ENCODE measurements around the gene SCYL2.

- TF ChIP-seq, protein P1, sequence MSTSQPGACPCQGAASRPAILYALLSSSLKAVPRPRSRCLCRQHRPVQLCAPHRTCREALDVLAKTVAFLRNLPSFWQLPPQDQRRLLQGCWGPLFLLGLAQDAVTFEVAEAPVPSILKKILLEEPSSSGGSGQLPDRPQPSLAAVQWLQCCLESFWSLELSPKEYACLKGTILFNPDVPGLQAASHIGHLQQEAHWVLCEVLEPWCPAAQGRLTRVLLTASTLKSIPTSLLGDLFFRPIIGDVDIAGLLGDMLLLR (CRISPR knock-in tag; IDR thresholded peaks at IDR 0.05), result no peak
- TF ChIP-seq ZNF850 (CRISPR knock-in tag; conservative IDR thresholded peaks at IDR 0.05) (no peak), ERF (CRISPR knock-in tag; IDR thresholded peaks at IDR 0.05) (no peak), BRCA1 (CRISPR knock-in tag; IDR thresholded peaks at IDR 0.05) (no peak), HMGA1 (CRISPR knock-in tag; conservative IDR thresholded peaks at IDR 0.05) (no peak), NFE2L1 (CRISPR knock-in tag; IDR thresholded peaks at IDR 0.05; ENCODE audit: borderline replicate concordance) (no peak), ZNF232 (CRISPR knock-in tag; IDR thresholded peaks at IDR 0.05; ENCODE audit: borderline replicate concordance) (no peak), TCF12 (IDR thresholded peaks at IDR 0.05) (no peak), TCF12 (CRISPR knock-in tag; IDR thresholded peaks at IDR 0.05) (no peak), ARNT (IDR thresholded peaks at IDR 0.05) (no peak)
- TF ChIP-seq, protein P2, sequence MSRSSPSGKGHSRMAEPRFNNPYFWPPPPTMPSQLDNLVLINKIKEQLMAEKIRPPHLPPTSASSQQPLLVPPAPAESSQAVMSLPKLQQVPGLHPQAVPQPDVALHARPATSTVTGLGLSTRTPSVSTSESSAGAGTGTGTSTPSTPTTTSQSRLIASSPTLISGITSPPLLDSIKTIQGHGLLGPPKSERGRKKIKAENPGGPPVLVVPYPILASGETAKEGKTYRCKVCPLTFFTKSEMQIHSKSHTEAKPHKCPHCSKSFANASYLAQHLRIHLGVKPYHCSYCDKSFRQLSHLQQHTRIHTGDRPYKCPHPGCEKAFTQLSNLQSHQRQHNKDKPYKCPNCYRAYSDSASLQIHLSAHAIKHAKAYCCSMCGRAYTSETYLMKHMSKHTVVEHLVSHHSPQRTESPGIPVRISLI (CRISPR knock-in tag; IDR thresholded peaks at IDR 0.05; ENCODE audit: borderline replicate concordance), result no peak
- TF ChIP-seq, protein P3, sequence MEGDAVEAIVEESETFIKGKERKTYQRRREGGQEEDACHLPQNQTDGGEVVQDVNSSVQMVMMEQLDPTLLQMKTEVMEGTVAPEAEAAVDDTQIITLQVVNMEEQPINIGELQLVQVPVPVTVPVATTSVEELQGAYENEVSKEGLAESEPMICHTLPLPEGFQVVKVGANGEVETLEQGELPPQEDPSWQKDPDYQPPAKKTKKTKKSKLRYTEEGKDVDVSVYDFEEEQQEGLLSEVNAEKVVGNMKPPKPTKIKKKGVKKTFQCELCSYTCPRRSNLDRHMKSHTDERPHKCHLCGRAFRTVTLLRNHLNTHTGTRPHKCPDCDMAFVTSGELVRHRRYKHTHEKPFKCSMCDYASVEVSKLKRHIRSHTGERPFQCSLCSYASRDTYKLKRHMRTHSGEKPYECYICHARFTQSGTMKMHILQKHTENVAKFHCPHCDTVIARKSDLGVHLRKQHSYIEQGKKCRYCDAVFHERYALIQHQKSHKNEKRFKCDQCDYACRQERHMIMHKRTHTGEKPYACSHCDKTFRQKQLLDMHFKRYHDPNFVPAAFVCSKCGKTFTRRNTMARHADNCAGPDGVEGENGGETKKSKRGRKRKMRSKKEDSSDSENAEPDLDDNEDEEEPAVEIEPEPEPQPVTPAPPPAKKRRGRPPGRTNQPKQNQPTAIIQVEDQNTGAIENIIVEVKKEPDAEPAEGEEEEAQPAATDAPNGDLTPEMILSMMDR (CRISPR knock-in tag; IDR thresholded peaks at IDR 0.05), result no peak
Measured at GRCh38 chr12:100229876-100230275, 37.1 kb upstream of the SCYL2 start.

All from HepG2 (cell line).